GM19328 (cell line): ENCODE results near the gene ARHGEF38.
"Not testable (repeated sequence)": the region's sequence is repeated elsewhere in the genome, so short reads cannot be mapped to it uniquely, and the experiment has no call there.

Experiments used
- ATAC-seq: cut with Tn5 transposase; IDR thresholded peaks from one replicate; pipeline ENCODE4 v1.9.1; 2021; ENCODE audit warnings: mild to moderate bottlenecking, moderate library complexity; ENCODE audit not compliant: unreplicated experiment

Gene ARHGEF38

GRCh38 chr4:105607876-105608275, 55.5 kb downstream of the ARHGEF38 start:
- ATAC-seq, result no peak

GRCh38 chr4:105609819-105610218, 57.4 kb downstream of the ARHGEF38 start:
- not testable (repeated sequence) for ATAC-seq

GRCh38 chr4:105613306-105613705, 60.9 kb downstream of the ARHGEF38 start:
- ATAC-seq, result no peak

GRCh38 chr4:105619188-105619931, 66.9 kb downstream of the ARHGEF38 start:
- no peak for ATAC-seq

GRCh38 chr4:105620640-105621323, 68.4 kb downstream of the ARHGEF38 start:
- no peak for ATAC-seq

GRCh38 chr4:105622269-105622668, 69.8 kb downstream of the ARHGEF38 start:
- no peak for ATAC-seq

GRCh38 chr4:105623099-105623498, 70.7 kb downstream of the ARHGEF38 start:
- ATAC-seq, result no peak

GRCh38 chr4:105624530-105624929, 72.1 kb downstream of the ARHGEF38 start:
- no peak for ATAC-seq

- no peak for ATAC-seq
Measured at GRCh38 chr4:105625214-105625613, 72.8 kb downstream of the ARHGEF38 start.

- no peak for ATAC-seq
Measured at GRCh38 chr4:105626846-105627245, 74.4 kb downstream of the ARHGEF38 start.

GRCh38 chr4:105627620-105628019, 75.2 kb downstream of the ARHGEF38 start:
- no peak for ATAC-seq

GRCh38 chr4:105630670-105631655, 78.5 kb downstream of the ARHGEF38 start:
- ATAC-seq, result no peak

- ATAC-seq, result no peak
Measured at GRCh38 chr4:105631818-105632400, 79.5 kb downstream of the ARHGEF38 start.

- no peak for ATAC-seq
Measured at GRCh38 chr4:105632599-105632998, 80.2 kb downstream of the ARHGEF38 start.

GRCh38 chr4:105633241-105633640, 80.8 kb downstream of the ARHGEF38 start:
- no peak for ATAC-seq

- no peak for ATAC-seq
Measured at GRCh38 chr4:105634402-105635080, 82.1 kb downstream of the ARHGEF38 start.

GRCh38 chr4:105637408-105638176, 85.2 kb downstream of the ARHGEF38 start:
- peak; percentile 81 for ATAC-seq

- ATAC-seq, result no peak
Measured at GRCh38 chr4:105641845-105642244, 89.4 kb downstream of the ARHGEF38 start.

- no peak for ATAC-seq
Measured at GRCh38 chr4:105644257-105644656, 91.8 kb downstream of the ARHGEF38 start.
